Left hindlimb (tissue), 1 donor: ENCODE measurements around the gene GRIN3B.
A peak's percentile ranks its signal among the peaks of the same experiment; 100 is the strongest.

Experiments used
- DNase-seq: peaks from one replicate; pipeline ENCODE4 v3.0.0-alpha.2; 2018

The GRIN3B gene

DNA sequence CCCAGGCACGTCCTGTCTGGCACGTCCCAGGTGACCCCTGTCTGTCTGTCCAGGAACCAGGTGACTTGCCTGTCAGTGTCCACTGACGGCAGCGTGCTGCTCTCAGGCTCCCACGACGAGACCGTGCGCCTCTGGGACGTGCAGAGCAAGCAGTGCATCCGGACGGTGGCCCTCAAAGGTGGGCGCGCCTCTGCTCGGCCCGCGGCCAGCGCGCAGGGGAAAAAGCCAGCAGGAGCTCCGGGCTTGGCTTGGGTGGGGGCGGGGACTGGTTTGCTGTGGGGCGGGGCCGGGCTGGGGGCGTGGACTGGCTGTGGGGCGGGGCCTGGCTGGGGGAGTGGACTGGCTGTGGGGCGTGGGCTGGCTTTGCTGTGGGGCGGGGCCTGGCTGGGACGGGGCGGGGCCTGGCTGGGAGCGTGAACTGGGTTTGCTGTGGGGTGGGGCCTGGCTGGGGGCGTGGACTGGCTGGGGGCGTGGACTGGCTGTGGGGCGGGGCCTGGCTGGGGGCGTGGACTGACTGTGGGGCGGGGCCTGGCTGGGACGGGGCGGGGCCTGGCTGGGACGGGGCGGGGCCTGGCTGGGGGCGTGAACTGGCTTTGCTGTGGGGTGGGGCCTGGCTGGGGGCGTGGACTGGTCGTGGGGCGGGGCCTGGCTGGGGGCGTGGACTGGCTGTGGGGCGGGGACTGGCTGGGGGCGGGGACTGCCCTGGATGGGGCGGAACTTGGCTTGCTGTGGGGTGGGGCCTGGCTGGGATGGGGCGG lies 8.9 kb upstream of the GRIN3B start:
- DNase-seq = peak; percentile 43

GRCh38 chr19:991932-992669 lies 8.1 kb upstream of the GRIN3B start:
- DNase-seq = peak; percentile 31

GRCh38 chr19:992670-993055 lies 7.6 kb upstream of the GRIN3B start:
- DNase-seq = no peak

DNA sequence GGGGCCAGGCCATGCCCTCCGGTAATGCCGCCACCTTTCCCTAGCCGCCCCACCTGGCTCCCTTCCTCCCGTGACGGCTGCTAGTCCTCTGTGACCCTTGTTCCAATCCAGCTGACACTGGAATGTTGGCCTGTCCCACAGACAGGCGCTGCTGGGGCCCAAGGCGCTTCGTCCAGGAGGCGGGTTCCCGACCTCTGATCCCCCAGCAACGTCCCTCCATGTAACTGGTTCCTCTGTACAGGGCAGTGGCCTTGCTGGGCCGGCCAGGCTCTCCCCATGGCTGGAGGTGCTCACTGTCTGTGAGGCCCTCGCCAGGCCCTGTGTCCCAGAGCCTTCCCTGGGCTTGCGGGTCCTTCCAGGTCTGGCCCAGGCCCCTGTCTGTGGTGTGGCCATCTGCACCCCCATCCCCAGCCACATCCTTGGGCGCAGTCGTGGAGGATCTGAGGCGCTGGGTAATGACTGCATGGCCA lies 6.8 kb upstream of the GRIN3B start:
- peak; percentile 30 for DNase-seq

- DNase-seq = peak; percentile 27
These were observed 6.3 kb upstream of the GRIN3B start for GRCh38 chr19:993831-994393.

DNA sequence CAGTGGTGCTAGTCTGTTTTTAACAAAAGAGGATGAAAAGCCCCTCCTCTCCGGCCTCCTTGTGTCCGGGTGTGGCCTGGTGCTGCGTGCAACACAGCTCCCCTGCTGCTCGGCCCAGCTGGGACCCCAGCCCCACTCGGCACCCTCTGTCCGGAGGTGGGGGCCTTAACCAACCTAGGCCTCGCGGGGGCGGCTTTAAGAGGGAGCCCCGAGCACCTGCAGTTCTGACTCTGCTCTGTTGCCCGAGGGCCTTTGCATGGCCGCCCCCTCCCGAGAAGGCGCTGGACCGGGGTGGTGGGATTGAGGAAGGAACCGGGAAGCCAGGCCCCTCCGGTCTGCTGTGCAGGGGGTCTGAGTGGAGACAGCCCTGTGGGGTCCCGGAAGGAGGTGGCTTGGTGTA lies 5.7 kb upstream of the GRIN3B start:
- DNase-seq = no peak

DNA sequence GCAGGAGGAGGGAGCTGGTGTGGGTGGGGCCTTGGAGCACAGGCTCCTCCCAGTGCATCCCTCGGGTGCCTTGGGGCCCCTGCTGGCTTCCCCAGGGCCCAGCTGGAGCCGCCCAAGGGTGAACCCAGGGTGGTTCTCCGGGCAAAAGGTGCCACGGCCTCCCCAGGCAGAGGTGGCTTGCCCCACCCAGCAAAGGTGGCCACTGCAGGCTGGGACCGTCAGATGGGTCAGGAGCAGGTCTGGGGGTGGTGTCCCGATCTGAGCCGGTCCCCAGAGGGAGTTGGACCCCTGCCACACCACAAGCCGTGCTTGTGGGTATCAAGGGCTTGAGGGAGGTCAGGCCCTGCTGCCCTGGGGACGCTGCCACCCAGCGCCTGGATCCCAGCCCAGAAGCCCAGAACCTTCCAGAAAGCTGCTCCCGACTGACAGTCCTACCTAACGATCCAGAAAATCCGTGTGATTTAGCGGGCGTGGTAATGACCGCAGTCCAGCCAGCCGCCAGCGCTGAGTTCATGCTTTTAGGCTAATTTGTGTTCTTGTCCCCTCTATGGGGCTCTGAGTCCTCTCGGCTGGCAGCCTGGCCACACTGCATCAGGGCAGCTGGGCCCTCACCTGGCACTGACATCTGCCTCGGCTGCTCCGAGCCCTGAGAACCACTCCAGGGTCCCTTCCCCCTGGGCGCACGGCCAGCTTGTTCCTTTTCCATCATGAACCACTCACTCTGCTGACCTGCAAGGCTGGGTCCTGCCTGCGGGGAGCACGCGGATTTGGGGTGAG lies 5.0 kb upstream of the GRIN3B start:
- no peak for DNase-seq

DNA sequence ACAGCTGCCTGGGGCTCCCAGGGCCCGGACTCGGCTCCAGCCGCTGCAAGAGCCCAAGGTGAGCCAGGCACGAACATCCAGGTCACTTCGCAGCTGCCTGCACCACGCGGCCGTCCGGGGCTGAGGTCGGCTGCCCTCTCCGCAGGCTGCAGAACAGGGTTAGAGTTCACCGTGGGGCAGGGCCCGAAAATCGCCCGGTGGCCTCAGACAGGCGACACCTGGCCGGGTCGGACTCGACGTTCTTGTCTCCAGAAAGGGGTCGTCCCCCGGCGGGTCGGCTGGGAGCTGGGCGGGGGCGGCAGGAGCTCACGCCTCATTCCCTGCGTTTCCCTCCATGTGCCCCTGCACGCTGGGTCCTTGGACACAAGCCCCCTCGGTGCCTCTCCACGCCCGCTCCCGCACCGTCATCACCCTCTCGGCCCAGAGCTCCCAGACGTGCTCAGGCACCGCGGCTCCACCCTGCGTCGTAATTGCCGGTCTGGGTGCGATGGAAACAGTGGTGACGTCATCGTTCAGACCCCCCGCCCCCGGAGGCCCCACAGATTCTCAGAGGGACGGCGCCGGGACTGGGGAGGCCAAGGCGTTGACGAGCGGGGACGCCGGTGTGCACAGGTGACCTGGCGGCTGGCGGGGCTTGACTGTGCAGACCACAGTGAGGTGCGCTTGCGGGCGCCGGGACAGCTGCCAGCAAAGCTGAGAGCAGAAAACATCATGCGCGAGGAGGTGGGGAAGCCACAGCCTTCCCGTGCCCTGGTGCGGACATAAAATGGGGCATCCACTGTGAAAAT lies 4.0 kb upstream of the GRIN3B start:
- no peak for DNase-seq

DNA sequence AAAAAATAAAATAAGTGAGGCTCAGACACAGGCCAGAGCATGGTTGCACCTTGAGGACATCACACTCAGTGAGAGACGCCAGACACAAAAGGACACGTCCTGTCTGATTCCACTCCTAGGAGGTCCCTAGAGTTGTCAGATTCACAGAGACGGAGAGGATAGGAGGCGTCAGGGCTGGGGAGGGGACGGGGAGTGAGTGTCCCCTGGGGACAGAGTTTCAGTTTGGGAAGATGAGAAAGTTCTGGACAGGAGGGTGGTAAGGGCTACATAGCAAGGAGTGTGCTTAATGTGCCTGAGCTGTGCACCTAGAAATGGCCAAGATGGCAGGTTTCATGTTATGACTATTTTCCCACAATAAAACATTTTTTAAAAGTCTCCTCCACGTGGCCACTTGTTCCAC lies 2.2 kb upstream of the GRIN3B start:
- DNase-seq = no peak

DNA sequence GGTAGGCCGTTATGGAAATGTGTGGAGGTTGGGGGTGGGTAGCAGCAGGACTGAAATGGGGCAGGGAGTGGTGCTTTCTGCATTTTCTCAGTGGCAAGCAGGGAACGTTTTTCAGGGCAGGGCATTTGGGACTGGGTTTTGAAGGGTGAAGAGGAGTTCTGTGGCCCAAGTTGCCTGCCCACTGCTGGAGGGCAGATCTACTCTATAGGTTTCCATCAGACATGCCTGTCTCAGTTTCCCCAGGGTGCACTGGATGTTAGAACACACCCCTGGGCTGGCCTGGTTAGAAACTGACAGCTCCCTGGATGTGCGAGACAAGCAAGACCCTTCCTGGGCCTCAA lies 870 bp upstream of the GRIN3B start:
- no peak for DNase-seq

DNA sequence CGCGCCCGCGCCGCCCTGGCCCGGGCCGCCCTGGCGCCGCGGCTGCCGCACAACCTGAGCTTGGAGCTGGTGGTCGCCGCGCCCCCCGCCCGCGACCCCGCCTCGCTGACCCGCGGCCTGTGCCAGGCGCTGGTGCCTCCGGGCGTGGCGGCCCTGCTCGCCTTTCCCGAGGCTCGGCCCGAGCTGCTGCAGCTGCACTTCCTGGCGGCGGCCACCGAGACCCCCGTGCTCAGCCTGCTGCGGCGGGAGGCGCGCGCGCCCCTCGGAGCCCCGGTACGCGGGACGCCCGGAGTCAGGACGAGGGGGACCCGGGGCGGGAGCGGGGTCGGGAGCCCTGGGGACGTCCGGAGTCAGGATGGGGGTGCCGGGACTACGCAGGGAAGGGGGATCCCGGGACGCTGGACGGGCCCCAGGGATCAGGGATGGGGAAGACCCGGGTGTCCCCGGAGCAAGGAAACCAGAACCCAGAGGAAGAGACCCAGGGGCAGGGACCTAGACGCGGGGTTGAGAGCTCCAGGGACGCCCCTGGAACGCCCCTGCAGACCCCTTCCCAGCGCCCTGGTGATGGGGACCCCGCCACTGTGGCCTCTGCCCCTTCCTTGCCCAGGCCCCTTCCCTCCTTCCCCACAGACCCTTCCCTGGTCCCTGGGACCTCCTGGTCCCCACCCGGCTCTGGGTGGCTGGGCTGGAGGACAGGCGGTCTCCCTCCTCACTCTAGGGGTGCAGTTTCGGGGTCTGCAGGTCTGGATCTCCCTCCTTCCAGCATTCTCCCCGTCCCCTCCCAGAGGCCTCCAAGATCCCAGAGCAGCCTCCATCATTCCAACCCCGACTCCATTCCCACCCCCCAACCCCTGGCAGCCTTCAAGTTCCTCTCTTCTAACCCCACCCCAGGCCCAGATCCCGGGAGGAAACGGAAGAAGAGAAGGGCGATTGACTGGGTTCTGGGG lies 645 bp downstream of the GRIN3B start:
- peak; percentile 34 for DNase-seq

DNA sequence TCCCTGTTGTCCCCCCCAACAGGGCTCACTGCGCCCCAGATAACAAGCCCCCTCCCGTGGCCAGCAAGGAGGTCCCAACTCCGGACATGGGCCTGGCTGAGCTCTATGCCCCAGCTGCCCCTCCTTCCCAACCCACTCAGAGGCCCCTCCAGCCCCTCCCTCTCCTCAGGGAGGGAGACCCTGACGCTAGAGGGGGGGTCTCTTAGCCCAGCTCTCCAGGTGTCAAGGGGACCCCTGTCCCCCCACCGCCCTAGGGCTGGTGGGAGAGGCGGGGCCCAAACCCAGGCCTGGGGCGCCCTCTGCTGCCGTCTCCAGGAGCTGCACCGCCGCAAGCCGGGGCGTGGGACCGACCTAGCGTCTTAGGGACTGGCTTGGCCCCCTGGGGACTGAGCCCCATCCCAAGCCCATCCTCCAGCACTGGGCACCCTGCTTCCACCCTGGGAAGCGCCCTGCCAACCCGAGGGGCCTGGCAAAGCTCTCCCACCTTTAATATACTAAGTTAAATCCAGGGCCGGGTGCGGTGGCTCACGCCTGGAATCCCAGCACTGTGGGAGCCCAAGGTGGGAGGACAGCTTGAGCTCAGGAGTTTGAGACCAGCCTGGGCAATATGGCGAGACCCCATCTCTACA lies 1.4 kb downstream of the GRIN3B start:
- DNase-seq = peak; percentile 59

GRCh38 chr19:1002600-1002999 lies 2.4 kb downstream of the GRIN3B start:
- DNase-seq = no peak

GRCh38 chr19:1003283-1003682 lies 3.1 kb downstream of the GRIN3B start:
- DNase-seq = no peak

GRCh38 chr19:1004204-1004802 lies 4.1 kb downstream of the GRIN3B start:
- no peak for DNase-seq

DNA sequence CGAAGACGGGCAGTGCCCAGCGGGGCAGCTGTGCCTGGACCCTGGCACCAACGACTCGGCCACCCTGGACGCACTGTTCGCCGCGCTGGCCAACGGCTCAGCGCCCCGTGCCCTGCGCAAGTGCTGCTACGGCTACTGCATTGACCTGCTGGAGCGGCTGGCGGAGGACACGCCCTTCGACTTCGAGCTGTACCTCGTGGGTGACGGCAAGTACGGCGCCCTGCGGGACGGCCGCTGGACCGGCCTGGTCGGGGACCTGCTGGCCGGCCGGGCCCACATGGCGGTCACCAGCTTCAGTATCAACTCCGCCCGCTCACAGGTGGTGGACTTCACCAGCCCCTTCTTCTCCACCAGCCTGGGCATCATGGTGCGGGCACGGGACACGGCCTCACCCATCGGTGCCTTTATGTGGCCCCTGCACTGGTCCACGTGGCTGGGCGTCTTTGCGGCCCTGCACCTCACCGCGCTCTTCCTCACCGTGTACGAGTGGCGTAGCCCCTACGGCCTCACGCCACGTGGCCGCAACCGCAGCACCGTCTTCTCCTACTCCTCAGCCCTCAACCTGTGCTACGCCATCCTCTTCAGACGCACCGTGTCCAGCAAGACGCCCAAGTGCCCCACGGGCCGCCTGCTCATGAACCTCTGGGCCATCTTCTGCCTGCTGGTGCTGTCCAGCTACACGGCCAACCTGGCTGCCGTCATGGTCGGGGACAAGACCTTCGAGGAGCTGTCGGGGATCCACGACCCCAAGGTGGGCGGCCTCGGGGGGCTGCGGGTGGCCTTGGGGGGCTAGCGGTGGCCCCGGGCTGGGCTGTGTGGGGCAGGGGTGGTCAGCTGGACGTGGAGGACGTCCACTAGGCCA lies 4.8 kb downstream of the GRIN3B start:
- no peak for DNase-seq

- no peak for DNase-seq
These were observed 6.6 kb downstream of the GRIN3B start for GRCh38 chr19:1006711-1007398.

DNA sequence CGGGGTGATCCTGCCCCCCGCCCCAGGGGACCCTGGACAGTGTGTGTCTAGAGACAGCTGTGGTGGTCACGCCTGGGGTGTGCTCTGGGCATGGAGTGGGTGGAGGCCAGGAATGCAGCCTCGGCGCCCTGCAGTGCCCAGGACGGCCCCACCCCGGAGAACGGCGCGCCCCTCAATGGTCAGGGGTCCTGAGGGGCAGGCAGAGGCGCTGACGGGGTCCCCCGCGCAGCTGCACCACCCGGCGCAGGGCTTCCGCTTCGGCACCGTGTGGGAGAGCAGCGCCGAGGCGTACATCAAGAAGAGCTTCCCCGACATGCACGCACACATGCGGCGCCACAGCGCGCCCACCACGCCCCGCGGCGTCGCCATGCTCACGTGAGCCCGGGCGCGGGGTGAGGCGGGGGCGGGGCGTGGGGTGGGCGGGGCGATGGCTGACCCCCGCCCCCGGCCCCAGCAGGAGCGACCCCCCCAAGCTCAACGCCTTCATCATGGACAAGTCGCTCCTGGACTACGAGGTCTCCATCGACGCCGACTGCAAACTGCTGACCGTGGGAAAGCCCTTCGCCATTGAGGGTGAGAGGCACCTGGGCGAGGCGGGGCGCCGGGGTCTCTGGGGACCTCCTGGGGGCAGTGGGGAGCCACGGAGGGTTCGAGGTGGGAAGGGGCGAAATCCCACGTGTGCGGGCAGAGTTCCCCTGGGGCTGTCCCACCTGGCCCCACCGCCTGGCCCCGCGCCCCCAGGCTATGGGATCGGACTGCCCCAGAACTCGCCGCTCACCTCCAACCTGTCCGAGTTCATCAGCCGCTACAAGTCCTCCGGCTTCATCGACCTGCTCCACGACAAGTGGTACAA lies 7.4 kb downstream of the GRIN3B start:
- no peak for DNase-seq
